Measurements from ENCODE around the gene WDR64. TPM values are rescaled to one million over a fixed set of nuclear protein-coding genes. Genes with fewer than 3 reads are reported as not detected.

Gene WDR64
- total RNA-seq, 1 donor, result not detected

DNA sequence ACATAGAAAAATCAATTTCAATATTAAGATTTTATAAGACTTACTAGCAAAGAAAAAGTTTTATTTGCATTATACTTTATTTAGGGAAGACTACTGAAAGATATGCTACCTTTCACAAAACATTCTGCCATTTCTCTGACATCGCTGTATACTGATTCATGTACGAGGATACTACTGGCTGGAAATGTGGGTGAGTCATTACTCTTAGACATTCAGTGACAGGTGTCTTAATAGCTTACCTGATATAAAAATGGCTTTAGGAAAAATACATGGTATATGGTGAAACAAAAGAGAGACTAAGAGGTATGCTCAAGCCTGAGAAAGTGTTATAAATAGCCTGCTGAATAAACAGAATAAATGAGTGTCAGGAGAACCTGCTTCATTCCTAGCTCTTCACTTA lies 122.9 kb downstream of the WDR64 start:
- H4K20me1 ChIP-seq (ENCODE audit: insufficient read depth, low read length), result no peaks in the 10 kb centered on the region
- H3K79me2 ChIP-seq (ENCODE audit: insufficient read depth, low read length), result no peaks in the 10 kb centered on the region
- H3K27ac ChIP-seq (ENCODE audit: low read depth, low read length), result no peak overlapping the region
- H3K9me3 ChIP-seq (ENCODE audit: low read depth, low read length), result no peaks in the 10 kb centered on the region
- TF ChIP-seq, protein P1, sequence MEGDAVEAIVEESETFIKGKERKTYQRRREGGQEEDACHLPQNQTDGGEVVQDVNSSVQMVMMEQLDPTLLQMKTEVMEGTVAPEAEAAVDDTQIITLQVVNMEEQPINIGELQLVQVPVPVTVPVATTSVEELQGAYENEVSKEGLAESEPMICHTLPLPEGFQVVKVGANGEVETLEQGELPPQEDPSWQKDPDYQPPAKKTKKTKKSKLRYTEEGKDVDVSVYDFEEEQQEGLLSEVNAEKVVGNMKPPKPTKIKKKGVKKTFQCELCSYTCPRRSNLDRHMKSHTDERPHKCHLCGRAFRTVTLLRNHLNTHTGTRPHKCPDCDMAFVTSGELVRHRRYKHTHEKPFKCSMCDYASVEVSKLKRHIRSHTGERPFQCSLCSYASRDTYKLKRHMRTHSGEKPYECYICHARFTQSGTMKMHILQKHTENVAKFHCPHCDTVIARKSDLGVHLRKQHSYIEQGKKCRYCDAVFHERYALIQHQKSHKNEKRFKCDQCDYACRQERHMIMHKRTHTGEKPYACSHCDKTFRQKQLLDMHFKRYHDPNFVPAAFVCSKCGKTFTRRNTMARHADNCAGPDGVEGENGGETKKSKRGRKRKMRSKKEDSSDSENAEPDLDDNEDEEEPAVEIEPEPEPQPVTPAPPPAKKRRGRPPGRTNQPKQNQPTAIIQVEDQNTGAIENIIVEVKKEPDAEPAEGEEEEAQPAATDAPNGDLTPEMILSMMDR (IDR thresholded peaks at IDR 0.05; ENCODE audit: extremely low read depth, low read depth, low read length), result no peak
- no peak overlapping the region for H2AFZ ChIP-seq (ENCODE audit: low read length)
- no peak overlapping the region for H3K4me2 ChIP-seq (ENCODE audit: insufficient read depth, low read length)
- no peaks in the 10 kb centered on the region for H3K27me3 ChIP-seq (ENCODE audit: insufficient read depth, low read length)
- no peak overlapping the region for H3K4me3 ChIP-seq (ENCODE audit: insufficient read depth, low read length)
- no peaks in the 10 kb centered on the region for H3K4me1 ChIP-seq (ENCODE audit: insufficient read depth, low read length)
- DNase-seq (ENCODE audit: insufficient read length, low spot score, missing footprints), result no peak
- no peaks in the 10 kb centered on the region for H3K36me3 ChIP-seq (ENCODE audit: insufficient read depth, low read length)

DNA sequence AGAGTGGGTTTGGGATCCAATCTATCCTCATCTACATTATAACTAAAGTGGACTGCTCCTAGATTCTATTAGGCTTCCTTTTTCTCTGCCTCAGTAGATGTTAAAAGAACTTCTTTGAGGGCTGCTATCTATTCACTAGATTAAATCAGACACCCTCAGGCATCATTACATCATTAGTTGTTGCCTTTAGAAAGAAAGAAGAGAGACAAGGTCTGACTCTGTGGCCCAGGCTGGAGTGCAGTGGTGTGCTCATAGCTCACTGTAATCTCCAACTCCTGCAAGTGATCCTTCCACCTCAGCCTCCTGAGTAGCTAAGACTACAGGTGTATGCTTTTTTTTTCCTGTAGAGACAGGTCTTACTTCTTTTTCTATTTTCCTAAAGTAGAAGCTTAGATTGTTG lies 124.8 kb downstream of the WDR64 start:
- Histone ChIP-seq H3K36me3 (ENCODE audit: insufficient read depth, low read length) (no peaks in the 10 kb centered on the region), H3K79me2 (ENCODE audit: insufficient read depth, low read length) (no peaks in the 10 kb centered on the region), H2AFZ (ENCODE audit: low read length) (no peak overlapping the region), H3K4me2 (ENCODE audit: insufficient read depth, low read length) (no peak overlapping the region), H3K4me3 (ENCODE audit: insufficient read depth, low read length) (no peak overlapping the region), H3K9me3 (ENCODE audit: low read depth, low read length) (no peaks in the 10 kb centered on the region), H4K20me1 (ENCODE audit: insufficient read depth, low read length) (no peaks in the 10 kb centered on the region), H3K27ac (ENCODE audit: low read depth, low read length) (no peak overlapping the region), H3K4me1 (ENCODE audit: insufficient read depth, low read length) (no peaks in the 10 kb centered on the region), H3K27me3 (ENCODE audit: insufficient read depth, low read length) (no peaks in the 10 kb centered on the region)
- TF ChIP-seq, protein P1 (IDR thresholded peaks at IDR 0.05; ENCODE audit: extremely low read depth, low read depth, low read length), result no peak
- DNase-seq (ENCODE audit: insufficient read length, low spot score, missing footprints), result no peak

DNA sequence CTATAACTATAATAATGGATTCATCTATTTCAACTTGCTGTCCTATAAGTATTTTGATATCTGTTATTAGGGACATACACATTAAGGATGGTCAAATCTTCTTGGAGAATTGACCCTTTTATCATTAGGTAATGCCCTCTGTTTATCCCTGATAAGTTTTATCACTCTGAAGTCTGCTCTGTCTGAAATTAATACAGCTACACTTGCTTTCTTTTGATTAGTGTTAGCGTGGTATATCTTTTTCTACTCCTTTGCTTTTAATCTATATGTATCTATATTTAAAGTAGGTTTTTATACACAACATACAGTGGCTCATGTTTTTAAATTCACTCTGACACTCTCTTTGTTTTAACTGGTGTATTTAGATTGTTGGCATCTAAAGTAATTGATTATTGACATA lies 126.0 kb downstream of the WDR64 start:
- TF ChIP-seq, protein P1 (IDR thresholded peaks at IDR 0.05; ENCODE audit: extremely low read depth, low read depth, low read length), result no peak
- Histone ChIP-seq H4K20me1 (ENCODE audit: insufficient read depth, low read length) (no peaks in the 10 kb centered on the region), H3K4me1 (ENCODE audit: insufficient read depth, low read length) (no peaks in the 10 kb centered on the region), H3K9me3 (ENCODE audit: low read depth, low read length) (no peaks in the 10 kb centered on the region), H3K4me3 (ENCODE audit: insufficient read depth, low read length) (no peak overlapping the region), H2AFZ (ENCODE audit: low read length) (no peak overlapping the region), H3K4me2 (ENCODE audit: insufficient read depth, low read length) (no peak overlapping the region), H3K27me3 (ENCODE audit: insufficient read depth, low read length) (no peaks in the 10 kb centered on the region), H3K27ac (ENCODE audit: low read depth, low read length) (no peak overlapping the region), H3K36me3 (ENCODE audit: insufficient read depth, low read length) (no peaks in the 10 kb centered on the region), H3K79me2 (ENCODE audit: insufficient read depth, low read length) (no peaks in the 10 kb centered on the region)
- no peak for DNase-seq (ENCODE audit: insufficient read length, low spot score, missing footprints)

DNA sequence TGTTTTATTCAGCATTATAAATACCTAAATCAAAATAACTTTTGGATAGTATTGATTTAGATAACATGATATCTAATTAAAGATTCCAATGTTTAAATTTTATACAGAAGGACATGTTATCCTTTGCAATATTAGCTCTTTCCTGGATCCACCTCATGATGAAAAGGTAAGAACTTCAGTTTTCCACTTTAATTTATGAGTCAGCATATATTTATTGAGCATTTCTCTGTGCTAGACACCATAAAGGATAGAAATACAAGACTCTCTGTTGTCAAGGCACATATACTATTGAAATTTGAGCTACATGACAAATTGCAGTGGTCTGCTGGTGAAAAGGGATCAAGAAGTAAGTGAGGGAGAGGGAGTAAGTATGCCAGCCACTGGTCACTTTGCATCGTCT lies 127.8 kb downstream of the WDR64 start:
- DNase-seq (ENCODE audit: insufficient read length, low spot score, missing footprints), result no peak
- Histone ChIP-seq H3K27ac (ENCODE audit: low read depth, low read length) (no peak overlapping the region), H3K79me2 (ENCODE audit: insufficient read depth, low read length) (no peaks in the 10 kb centered on the region), H3K27me3 (ENCODE audit: insufficient read depth, low read length) (no peaks in the 10 kb centered on the region), H4K20me1 (ENCODE audit: insufficient read depth, low read length) (no peaks in the 10 kb centered on the region), H3K9me3 (ENCODE audit: low read depth, low read length) (no peaks in the 10 kb centered on the region), H3K4me3 (ENCODE audit: insufficient read depth, low read length) (no peak overlapping the region), H2AFZ (ENCODE audit: low read length) (no peak overlapping the region), H3K36me3 (ENCODE audit: insufficient read depth, low read length) (no peaks in the 10 kb centered on the region), H3K4me2 (ENCODE audit: insufficient read depth, low read length) (no peak overlapping the region), H3K4me1 (ENCODE audit: insufficient read depth, low read length) (no peaks in the 10 kb centered on the region)
- TF ChIP-seq, protein P1 (IDR thresholded peaks at IDR 0.05; ENCODE audit: extremely low read depth, low read depth, low read length), result no peak
